H1 (cell line): ENCODE data around the gene RETSAT. TPM values are rescaled to one million over a fixed set of nuclear protein-coding genes. Genes with fewer than 3 reads are reported as not detected.

Source experiments
- CTCF ChIA-PET: fragments of 300-600 bp; sonication (Branson Sonifier 250); formaldehyde crosslinking; loops from one replicate; lab custom pipeline; 2021; ENCODE audit not compliant: partially characterized antibody; lab: Charles Lee
- POLR2A ChIA-PET: fragments of 300-600 bp; sonication (Branson Sonifier 250); formaldehyde crosslinking; loops from one replicate; lab custom pipeline; 2021; ENCODE audit warnings: inconsistent platforms; ENCODE audit not compliant: partially characterized antibody; lab: Charles Lee
- DNase-seq, 2 experiments: peaks; one replicate each; pipeline versions ENCODE4 v3.0.0 to v3.0.0-alpha.2; 2010 to 2022; ENCODE audit warnings: low spot score in 2 of 2, low read depth in 1 of 2, mixed read lengths in 1 of 2
- FAIRE-seq: peaks from 2 replicates; lab custom pipeline; 2011; peaks lifted over from hg19 to GRCh38; lab: Jason Lieb, UNC
- H2AFZ ChIP-seq: 2 replicates; pipeline ENCODE4 v1.8.1; 2012; ENCODE audit warnings: low read length, inconsistent platforms
- H2AK5ac ChIP-seq: 2 replicates; pipeline ENCODE4 v1.6.1; 2013; ENCODE audit warnings: low read depth, low read length
- H2BK120ac ChIP-seq: replicated peaks from 2 replicates; pipeline ENCODE3; 2013; ENCODE audit warnings: low read depth, low read length, inconsistent platforms
- H2BK12ac ChIP-seq: 2 replicates; pipeline ENCODE4 v1.6.1; 2013; ENCODE audit warnings: low read depth, low read length
- H2BK15ac ChIP-seq: 2 replicates; pipeline ENCODE4 v1.6.1; 2013; ENCODE audit warnings: low read length
- H2BK20ac ChIP-seq: 2 replicates; pipeline ENCODE4 v1.6.1; 2013; ENCODE audit warnings: low read length
- H2BK5ac ChIP-seq: 2 replicates; pipeline ENCODE4 v1.6.1; 2013; ENCODE audit warnings: low read depth, low read length
- H3K14ac ChIP-seq: 2 replicates; pipeline ENCODE4 v1.6.1; 2013; ENCODE audit warnings: inconsistent platforms; ENCODE audit not compliant: insufficient read length
- H3K18ac ChIP-seq: 2 replicates; pipeline ENCODE4 v1.6.1; 2013; ENCODE audit warnings: low read length; ENCODE audit errors: extremely low read depth
- H3K23ac ChIP-seq: 2 replicates; pipeline ENCODE4 v1.6.1; 2013; ENCODE audit warnings: inconsistent platforms; ENCODE audit not compliant: insufficient read length
- H3K23me2 ChIP-seq: 2 replicates; pipeline ENCODE4 v1.6.1; 2013; ENCODE audit warnings: low read depth, low read length
- H3K27ac ChIP-seq: 2 replicates; pipeline ENCODE4 v1.6.1; 2011; ENCODE audit warnings: low read depth, low read length, inconsistent platforms
- H3K27me3 ChIP-seq, 4 experiments: replicated peaks in 1 of 4; 1 replicate in 1 of 4; 2 replicates in 3 of 4; pipeline versions ENCODE4 v1.6.1 to v1.8.1; 2011 to 2013; ENCODE audit warnings: low read length in 3 of 4, mild to moderate bottlenecking in 3 of 4, inconsistent platforms in 2 of 4, mixed read lengths in 2 of 4, moderate library complexity in 1 of 4; ENCODE audit not compliant: control insufficient read depth in 3 of 4, insufficient read depth in 3 of 4; ENCODE audit errors: extremely low read depth in 1 of 4
- H3K36me3 ChIP-seq, 4 experiments: 2 replicates each; pipeline versions ENCODE4 v1.6.1 to v1.8.1; 2011 to 2013; ENCODE audit warnings: mild to moderate bottlenecking in 4 of 4, low read length in 3 of 4, moderate library complexity in 2 of 4, control low read depth in 1 of 4, inconsistent platforms in 1 of 4; ENCODE audit not compliant: insufficient read depth in 4 of 4, control insufficient read depth in 2 of 4
- H3K4ac ChIP-seq: replicated peaks from 2 replicates; pipeline ENCODE3; 2013; ENCODE audit warnings: low read length, low read depth, mixed read lengths, inconsistent platforms; ENCODE audit not compliant: insufficient read length
- H3K4me1 ChIP-seq, 4 experiments: replicated peaks in 1 of 4; 1 replicate in 1 of 4; 2 replicates in 3 of 4; pipeline versions ENCODE4 v1.6.1 to v1.8.1; 2011 to 2013; ENCODE audit warnings: low read length in 3 of 4, inconsistent platforms in 2 of 4, mixed read lengths in 1 of 4; ENCODE audit not compliant: insufficient read depth in 4 of 4, control insufficient read depth in 3 of 4
- H3K4me2 ChIP-seq, 2 experiments: 2 replicates each; pipeline versions ENCODE4 v1.6.1 to v1.8.1; 2011 to 2013; ENCODE audit warnings: low read depth in 2 of 2, low read length in 2 of 2, control low read depth in 1 of 2, inconsistent platforms in 1 of 2, mild to moderate bottlenecking in 1 of 2; ENCODE audit not compliant: insufficient read depth in 1 of 2
- H3K4me3 ChIP-seq, 4 experiments: fragments of 200-600, 300-600 bp in 1 of 4; sonication (generic), shearing (Covaris generic), sonication (Bioruptor Twin) in 1 of 4; 2 replicates each; pipeline versions ENCODE4 v1.5.1 to v1.8.1; 2011 to 2016; ENCODE audit warnings: low read length in 4 of 4, low read depth in 3 of 4, control low read depth in 2 of 4, inconsistent platforms in 2 of 4, mild to moderate bottlenecking in 2 of 4, mixed read lengths in 1 of 4, moderate library complexity in 1 of 4; ENCODE audit not compliant: insufficient read depth in 2 of 4; ENCODE audit errors: extremely low read depth in 1 of 4
- H3K56ac ChIP-seq: replicated peaks from 2 replicates; pipeline ENCODE3; 2013; ENCODE audit warnings: low read depth, mild to moderate bottlenecking, mixed read lengths, low read length, inconsistent platforms; ENCODE audit not compliant: insufficient read length
- H3K79me1 ChIP-seq: 2 replicates; pipeline ENCODE4 v1.6.1; 2013; ENCODE audit warnings: low read depth, low read length, control low read depth
- H3K79me2 ChIP-seq, 2 experiments: 2 replicates each; pipeline versions ENCODE4 v1.6.1 to v1.8.1; 2012 to 2013; ENCODE audit warnings: low read length in 2 of 2, mild to moderate bottlenecking in 2 of 2, inconsistent platforms in 1 of 2; ENCODE audit not compliant: insufficient read depth in 2 of 2, control insufficient read depth in 1 of 2
- H3K9ac ChIP-seq, 4 experiments: replicated peaks in 1 of 4; 1 replicate in 1 of 4; 2 replicates in 3 of 4; pipeline versions ENCODE4 v1.6.1 to v1.8.1; 2011 to 2013; ENCODE audit warnings: low read depth in 3 of 4, low read length in 3 of 4, control low read depth in 2 of 4, mild to moderate bottlenecking in 2 of 4, moderate library complexity in 2 of 4, inconsistent platforms in 1 of 4; ENCODE audit errors: extremely low read depth in 1 of 4
- H3K9me3 ChIP-seq, 2 experiments: 2 replicates each; pipeline versions ENCODE4 v1.6.1 to v1.8.1; 2012 to 2013; ENCODE audit warnings: mild to moderate bottlenecking in 2 of 2, moderate library complexity in 2 of 2, control low read depth in 1 of 2, inconsistent platforms in 1 of 2, low read depth in 1 of 2, low read length in 1 of 2, mixed read lengths in 1 of 2; ENCODE audit not compliant: insufficient read depth in 2 of 2
- H4K20me1 ChIP-seq, 2 experiments: replicated peaks in 1 of 2; 2 replicates each; pipeline versions ENCODE3 to v1.8.1; 2011 to 2013; ENCODE audit warnings: inconsistent platforms in 2 of 2, low read length in 2 of 2, mild to moderate bottlenecking in 1 of 2; ENCODE audit not compliant: insufficient read depth in 2 of 2, control insufficient read depth in 1 of 2
- H4K5ac ChIP-seq: 2 replicates; pipeline ENCODE4 v1.6.1; 2013; ENCODE audit warnings: low read length, low read depth, mixed read lengths, inconsistent platforms; ENCODE audit not compliant: insufficient read length
- H4K8ac ChIP-seq: 2 replicates; pipeline ENCODE4 v1.8.0; 2013; ENCODE audit warnings: mild to moderate bottlenecking, moderate library complexity, low read length, inconsistent platforms; ENCODE audit not compliant: insufficient read depth; ENCODE audit errors: extremely low read depth
- H4K91ac ChIP-seq: replicated peaks from 2 replicates; pipeline ENCODE3; 2013; ENCODE audit warnings: low read length, mixed read lengths, inconsistent platforms; ENCODE audit not compliant: insufficient read length
- CTBP2 ChIP-seq: IDR thresholded peaks from 2 replicates; pipeline ENCODE4 v1.7.0; 2011; ENCODE audit warnings: borderline replicate concordance, mild to moderate bottlenecking, moderate library complexity, mixed read lengths, low read length; ENCODE audit not compliant: insufficient read depth, insufficient read length
- EP300 ChIP-seq, 2 experiments: IDR thresholded peaks; 1 replicate in 1 of 2; 2 replicates in 1 of 2; pipeline ENCODE4 v1.6.1; 2011 to 2012; ENCODE audit warnings: low read depth in 2 of 2, low read length in 2 of 2, mild to moderate bottlenecking in 2 of 2, borderline replicate concordance in 1 of 2, inconsistent platforms in 1 of 2, moderate library complexity in 1 of 2
- HDAC2 ChIP-seq, 2 experiments: fragments of 300-600 bp in 1 of 2; sonication (generic) in 1 of 2; IDR thresholded peaks; 2 replicates each; pipeline ENCODE4 v1.6.1; 2011 to 2012; ENCODE audit warnings: low read depth in 2 of 2, low read length in 2 of 2, mild to moderate bottlenecking in 2 of 2, moderate library complexity in 2 of 2, borderline replicate concordance in 1 of 2, inconsistent platforms in 1 of 2
- HDAC6 ChIP-seq: IDR thresholded peaks from one replicate; pipeline ENCODE4 v1.7.1; 2012; ENCODE audit warnings: low read depth, mild to moderate bottlenecking, inconsistent platforms, low read length, moderate library complexity
- JUND ChIP-seq: IDR thresholded peaks from 2 replicates; pipeline ENCODE4 v1.6.1; 2011; ENCODE audit warnings: mild to moderate bottlenecking, improper control_type of control experiment, low read length
- MAFK ChIP-seq: IDR thresholded peaks from 2 replicates; pipeline ENCODE4 v1.6.1; 2012; ENCODE audit warnings: low read depth, mild to moderate bottlenecking, improper control_type of control experiment, low read length
- PHF8 ChIP-seq: fragments of 200-600 bp; sonication (generic); conservative IDR thresholded peaks from 2 replicates; pipeline ENCODE4 v1.7.1; 2012; ENCODE audit warnings: low read depth, mild to moderate bottlenecking, inconsistent platforms, low read length, moderate library complexity
- RAD21 ChIP-seq, 2 experiments: IDR thresholded peaks in 1 of 2; conservative IDR thresholded peaks in 1 of 2; 2 replicates each; pipeline ENCODE4 v1.6.1; 2011; ENCODE audit warnings: low read depth in 2 of 2, low read length in 2 of 2, improper control_type of control experiment in 1 of 2, inconsistent platforms in 1 of 2, mild to moderate bottlenecking in 1 of 2, moderate library complexity in 1 of 2
- SAP30 ChIP-seq: fragments of 300-600 bp; sonication (generic); IDR thresholded peaks from 2 replicates; pipeline ENCODE4 v1.7.1; 2012; ENCODE audit warnings: low read length, moderate library complexity, mild to moderate bottlenecking, inconsistent platforms; ENCODE audit not compliant: insufficient read depth, insufficient replicate concordance
- SIRT6 ChIP-seq: IDR thresholded peaks from one replicate; pipeline ENCODE4 v1.7.1; 2012; ENCODE audit warnings: low read length, inconsistent platforms
- TAF1 ChIP-seq: IDR thresholded peaks from 2 replicates; pipeline ENCODE4 v1.6.1; 2011; ENCODE audit warnings: mild to moderate bottlenecking, low read depth, low read length
- WGBS, 2 experiments: shearing (Covaris generic) in 1 of 2; methylation state at CpG; one replicate each; pipeline versions ENCODE4 v1.1.6 to v1.1.7; 2013 to 2015; ENCODE audit warnings: low lambda C conversion rate in 2 of 2, mixed read lengths in 2 of 2, inconsistent platforms in 1 of 2, low coverage in 1 of 2, missing lambda C conversion rate in 1 of 2; ENCODE audit not compliant: insufficient replicate concordance in 2 of 2, insufficient coverage in 1 of 2, insufficient read length in 1 of 2; ENCODE audit errors: extremely low coverage in 1 of 2, missing lambda C conversion rate in 1 of 2; 5-methylcytosine and 5-hydroxymethylcytosine counted together
- polyA plus RNA-seq, 7 experiments: library from polyadenylated mRNA; depleted of rRNA in 3 of 7; stranded (reverse) in 5 of 7; unstranded in 2 of 7; fragments of >200 nt in 5 of 7; fragments of 200-250 nt in 2 of 7; gene quantifications; 1 replicate in 5 of 7; 2 replicates in 1 of 7; 4 replicates in 1 of 7; pipeline versions ENCODE4 v1.2.1 to v1.2.3, GENCODE V29; 2011 to 2013; ENCODE audit warnings: missing spikeins in 2 of 7, mixed read lengths in 2 of 7
- total RNA-seq: library from RNA; stranded (reverse); fragmentation: NEBNext Ultra II Directional; extraction: Animal tissue kit (Norgen Biotek cat#: 25700); gene quantifications from 2 replicates; pipeline ENCODE4 v1.2.1, GENCODE V29; 2021

The RETSAT gene
- total and polyA plus RNA-seq, 2 of the 8 experiments (the other 6 are each of a cell fraction or from before 2014, with no cell fraction given), result 15.8 to 16.7 TPM

DNA sequence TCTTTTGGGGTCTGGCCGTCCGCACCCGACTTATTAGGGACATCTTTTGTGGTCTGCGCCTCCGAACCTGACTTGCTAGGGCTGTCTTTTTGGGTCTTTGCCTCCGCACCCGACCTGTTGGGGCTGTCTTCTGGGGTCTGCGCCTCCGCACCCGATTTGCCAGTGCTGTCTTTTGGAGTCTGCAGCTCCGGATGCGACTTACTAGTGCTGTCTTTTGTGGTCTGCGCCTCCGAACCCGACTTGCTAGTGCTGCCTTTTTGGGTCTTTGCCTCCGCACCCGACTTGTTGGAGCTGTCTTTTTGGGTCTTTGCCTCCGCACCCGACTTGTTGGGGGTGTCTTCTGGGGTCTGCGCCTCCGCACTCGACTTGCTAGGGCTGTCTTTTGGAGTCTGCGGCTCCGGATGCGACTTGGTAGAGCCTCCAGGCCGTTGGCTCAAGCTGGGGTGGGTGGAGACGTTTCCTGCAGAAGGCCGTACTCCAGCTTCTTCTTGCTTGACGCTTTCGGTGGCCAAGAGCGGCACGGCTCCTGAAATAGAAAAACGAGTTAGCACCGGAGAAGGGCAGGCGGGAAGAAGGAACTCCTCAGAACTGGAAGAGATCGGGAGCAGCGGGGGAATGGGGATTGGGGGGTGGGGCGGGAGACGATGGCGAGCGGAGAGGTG lies 27.0 kb downstream of the RETSAT start:
- Histone ChIP-seq H3K4me2 (peak overlapping the region; percentile 86 to 99), H3K9me3 (no peaks in the 10 kb centered on the region), H3K4me1 (peaks cover 0 to 13% (median 7%) of the 10 kb centered on the region in 4 experiments; a peak in 6 of 7 replicates), H4K5ac (no peak overlapping the region), H2BK5ac (peak overlapping the region; percentile 100), H3K18ac (peak overlapping the region; percentile 99), H3K4me3 (peak overlapping the region; percentile 61 to 96 (median 84)), H3K23ac (no peak overlapping the region), H3K79me1 (peaks cover 17% of the 10 kb centered on the region), H4K20me1 (peaks cover 0 to 9% of the 10 kb centered on the region in 2 experiments), H2BK20ac (no peak overlapping the region), H3K14ac (no peak overlapping the region), H3K4ac (peak overlapping the region; percentile 91), H3K56ac (peak overlapping the region; percentile 52), H3K27ac (peak overlapping the region; percentile 99; the same call in 1 of the 2 replicates), H3K23me2 (peaks cover 17% of the 10 kb centered on the region), H2BK120ac (no peak overlapping the region), H2BK12ac (peak overlapping the region; percentile 29), H3K27me3 (no peaks in the 10 kb centered on the region; a peak in 1 of 7 replicates), H3K9ac (peak overlapping the region; percentile 89 to 99 (median 94)), H3K36me3 (peaks cover 15 to 30% (median 20%) of the 10 kb centered on the region in 4 experiments), H2AFZ (no peak overlapping the region), H4K91ac (peak overlapping the region; percentile 87), H4K8ac (peak overlapping the region; percentile 92), H3K79me2 (peaks cover 9 to 24% of the 10 kb centered on the region in 2 experiments), H2AK5ac (no peak overlapping the region), H2BK15ac (no peak overlapping the region)
- ChIA-PET CTCF (interaction anchor here (0.6 to 2.2 kb wide), 8 partner anchors 9 to 265 kb away, joined by 3 to 8 read pairs (median 3); no protein-coding TSS in a partner anchor), POLR2A (interaction anchor here (0.8 to 6.2 kb wide), 22 partner anchors 9 to 261 kb away, joined by 3 to 70 read pairs (median 5); partner anchors contain the start of genes ELMOD3, GGCX, MAT2A and RETSAT)
- 13% methylated on average over 35 of the region's 41 CpGs; no CpG with 5 or more reads in 1 of the 2 experiments for WGBS, 2 experiments
- FAIRE-seq (no peak), DNase-seq (no peak)
- TF ChIP-seq EP300 (IDR thresholded peaks at IDR 0.05; ENCODE audit: borderline replicate concordance in 1 of 2, low read depth in 2 of 2, low read length in 2 of 2) (no peak), MAFK (no peak), HDAC2 (IDR thresholded peaks at IDR 0.05; ENCODE audit: borderline replicate concordance in 1 of 2, low read depth in 2 of 2, low read length in 2 of 2) (no peak), HDAC6 (no peak), PHF8 (no peak), RAD21 (IDR thresholded peaks at IDR 0.05 in 1 of 2, conservative IDR thresholded peaks at IDR 0.05 in 1 of 2; ENCODE audit: low read depth in 2 of 2, low read length in 2 of 2) (no peak), SIRT6 (no peak), JUND (no peak), SAP30 (no peak), CTBP2 (no peak), TAF1 (no peak)
